Stimulated activated CD8-positive, alpha-beta memory T cell treated with anti-CD3 and anti-CD28 coated beads, Interleukin-4, amount 100 ng/mL, for 4 hours (primary cell): Measurements from ENCODE around the gene ATP13A2.
A peak's percentile ranks its signal among the peaks of the same experiment; 100 is the strongest.
"Not testable (repeated sequence)": the region's sequence is repeated elsewhere in the genome, so short reads cannot be mapped to it uniquely, and the experiment has no call there.

Experiments used
- DNase-seq, 2 donors: peaks; one replicate each; pipeline ENCODE4 v3.0.0-alpha.2; 2020; ENCODE audit warnings: low read depth in 2 of 2, low spot score in 1 of 2

ATP13A2 gene

DNA sequence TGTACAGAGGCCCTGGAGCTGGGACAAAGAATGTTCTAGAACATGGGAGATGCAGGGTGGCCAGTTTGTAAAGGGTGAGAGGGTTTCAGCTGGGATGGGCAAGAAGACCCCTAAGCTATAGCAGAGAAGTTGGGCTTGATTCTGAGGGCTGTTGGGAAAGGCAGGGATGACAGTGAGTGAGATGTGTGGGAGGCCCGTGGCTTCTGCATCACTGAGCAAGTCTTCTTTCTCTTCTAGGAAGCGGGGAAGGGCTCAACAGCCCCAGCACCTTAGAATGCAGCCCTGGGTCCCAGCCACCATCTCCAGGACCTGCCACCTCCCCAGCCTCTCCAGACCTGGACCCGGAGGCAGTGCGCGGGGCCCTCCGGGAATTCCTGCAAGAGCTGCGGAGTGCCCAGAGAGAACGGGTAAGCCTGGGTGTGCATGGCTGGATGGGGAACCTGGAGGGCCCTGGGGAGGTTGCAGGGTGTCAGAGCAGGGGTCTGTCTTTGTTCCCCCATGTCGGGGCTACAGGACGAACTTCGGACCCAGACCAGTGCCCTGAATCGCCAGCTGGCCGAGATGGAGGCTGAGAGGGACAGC lies 46.2 kb downstream of the ATP13A2 start:
- no peak for DNase-seq

DNA sequence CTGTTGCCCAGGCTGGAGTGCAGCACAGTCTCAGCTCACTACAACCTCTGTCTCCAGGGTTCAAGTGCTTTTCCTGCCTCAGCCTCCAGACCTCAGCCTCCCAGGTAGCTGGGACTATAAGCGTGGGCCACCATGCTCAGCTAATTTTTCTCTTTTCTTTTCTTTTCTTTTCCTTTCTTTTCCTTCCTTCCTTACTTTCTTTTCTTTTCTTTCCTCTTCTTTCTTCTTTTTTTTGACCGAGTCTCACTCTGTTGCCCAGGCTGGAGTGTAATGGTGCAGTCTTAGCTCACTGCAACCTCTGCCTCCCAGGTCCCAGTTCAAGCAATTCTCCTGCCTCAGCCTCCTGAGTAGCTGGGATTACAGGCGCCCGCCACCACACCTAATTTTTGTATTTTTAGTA lies 47.6 kb downstream of the ATP13A2 start:
- DNase-seq, result not testable (repeated sequence)

DNA sequence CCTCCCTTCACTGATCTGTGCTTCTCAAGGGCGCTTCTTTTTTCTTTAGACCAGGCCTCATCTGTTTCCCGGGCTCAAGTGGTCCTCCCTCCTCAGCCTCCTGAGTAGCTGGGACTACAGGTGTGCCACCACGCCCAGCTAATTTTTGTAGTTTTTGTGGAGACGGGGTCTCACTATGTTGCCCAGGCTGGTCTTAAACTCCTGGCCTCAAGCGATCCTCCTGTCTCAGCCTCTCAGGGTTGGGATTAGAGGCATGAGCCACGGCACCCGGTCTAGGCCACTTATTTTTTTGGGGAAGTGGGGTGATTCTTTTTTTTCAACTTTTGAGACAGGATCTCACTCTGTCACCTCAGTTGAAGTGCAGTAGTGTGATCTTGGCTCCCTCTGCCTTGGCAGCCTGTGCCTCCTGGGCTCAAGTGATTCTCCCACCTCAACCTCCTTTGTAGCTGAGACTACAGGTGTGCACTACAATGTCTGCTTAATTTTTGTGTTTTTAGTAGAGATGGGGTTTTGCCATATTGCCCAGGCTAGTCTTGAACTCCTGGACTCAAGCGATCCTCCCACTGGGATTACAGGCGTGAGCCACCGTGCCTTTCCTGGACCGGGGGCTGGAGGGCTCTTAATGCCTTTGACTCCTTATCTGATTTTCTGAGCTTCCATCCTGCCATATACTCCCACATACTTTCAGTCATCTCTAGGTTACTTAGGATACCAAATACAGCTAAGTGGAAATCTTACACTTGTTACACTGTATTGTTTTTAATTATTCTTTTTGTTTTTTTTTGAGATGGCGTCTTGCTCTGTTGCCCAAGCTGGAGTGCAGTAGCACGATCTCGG lies 50.2 kb downstream of the ATP13A2 start:
- DNase-seq, result no peak

DNA sequence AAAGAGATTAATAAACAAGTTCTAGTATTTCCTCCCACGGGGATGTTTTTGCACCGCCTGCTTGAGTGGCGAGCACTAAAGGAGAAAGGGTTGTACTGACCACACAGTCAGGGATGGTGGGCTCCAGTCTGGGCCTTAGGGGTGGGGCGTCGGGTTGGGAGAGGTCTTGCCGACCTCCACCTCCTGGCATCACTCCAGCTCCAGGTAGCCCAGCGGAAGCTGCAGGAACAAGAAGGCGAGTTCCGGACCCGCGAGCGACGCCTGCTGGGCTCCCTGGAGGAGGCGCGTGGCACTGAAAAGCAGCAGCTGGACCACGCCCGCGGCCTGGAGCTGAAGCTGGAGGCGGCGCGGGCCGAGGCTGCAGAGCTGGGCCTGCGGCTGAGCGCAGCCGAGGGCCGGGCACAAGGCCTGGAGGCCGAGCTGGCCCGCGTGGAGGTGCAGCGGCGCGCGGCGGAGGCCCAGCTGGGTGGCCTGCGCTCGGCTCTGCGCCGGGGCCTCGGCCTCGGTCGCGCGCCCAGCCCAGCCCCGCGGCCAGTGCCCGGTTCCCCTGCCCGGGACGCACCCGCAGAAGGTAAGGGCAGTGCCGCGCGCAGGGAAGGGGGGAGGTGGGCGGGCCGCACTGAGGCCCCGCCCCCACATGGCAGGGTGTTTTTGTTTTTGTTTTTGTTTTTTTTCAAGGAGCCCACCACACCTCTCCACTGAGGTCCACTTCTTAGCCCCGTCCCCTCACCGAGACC lies 51.0 kb downstream of the ATP13A2 start:
- DNase-seq, result peak; percentile 31 to 43

DNA sequence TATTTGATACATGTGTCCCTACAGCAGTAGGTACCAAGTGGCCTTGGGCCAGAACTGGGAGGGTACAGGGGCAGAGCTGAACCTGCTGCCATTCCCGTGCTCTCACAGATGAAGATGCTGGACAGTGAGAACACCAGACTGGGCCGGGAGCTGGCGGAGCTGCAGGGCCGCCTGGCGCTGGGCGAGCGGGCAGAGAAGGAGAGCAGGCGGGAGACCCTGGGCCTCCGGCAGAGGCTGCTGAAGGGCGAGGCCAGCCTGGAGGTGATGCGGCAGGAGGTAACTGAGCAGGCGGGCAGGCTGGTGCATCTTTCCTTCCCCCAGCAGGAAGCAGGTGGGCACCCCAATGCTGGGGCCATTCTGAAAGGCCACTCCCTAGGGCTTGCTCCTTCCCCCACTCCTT lies 53.3 kb downstream of the ATP13A2 start:
- DNase-seq, result no peak

DNA sequence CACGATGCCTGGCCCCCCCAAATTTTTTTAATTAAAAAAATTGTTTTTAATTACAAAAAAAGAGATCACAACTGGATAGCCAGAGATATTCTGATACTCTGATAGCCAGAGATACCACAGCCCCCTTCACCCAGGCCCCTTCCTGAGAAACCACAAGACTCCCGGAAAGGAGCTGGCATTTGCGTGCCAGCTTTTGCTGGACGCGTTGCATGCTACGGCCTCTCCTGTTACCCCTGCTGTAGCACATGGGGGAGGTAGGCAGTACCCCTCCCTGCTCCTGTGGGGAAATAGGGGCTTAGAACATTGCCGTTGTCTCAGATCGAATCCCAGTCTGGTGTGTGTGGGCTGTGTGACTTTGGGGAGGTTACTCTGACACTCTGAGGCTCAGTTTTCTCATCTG lies 54.0 kb downstream of the ATP13A2 start:
- DNase-seq, result no peak

DNA sequence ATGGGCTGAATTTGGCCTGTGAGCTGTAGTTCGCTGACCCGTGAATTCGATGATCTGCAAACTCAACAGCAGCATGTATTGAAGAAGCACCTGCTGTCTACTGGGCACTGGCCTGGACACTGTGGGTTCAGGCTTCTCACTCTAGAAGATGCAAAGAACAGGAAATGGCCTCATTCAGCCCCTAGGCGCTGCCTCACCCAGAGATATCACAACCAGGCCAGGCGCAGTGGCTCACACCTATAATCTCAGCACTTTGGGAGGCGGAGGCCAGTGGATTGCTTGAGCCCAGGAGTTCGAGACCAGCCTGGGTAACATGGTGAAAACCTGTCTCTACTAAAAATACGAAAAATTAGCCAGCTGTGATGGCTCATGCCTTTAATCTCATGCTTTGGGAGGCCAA lies 55.0 kb downstream of the ATP13A2 start:
- no peak for DNase-seq

DNA sequence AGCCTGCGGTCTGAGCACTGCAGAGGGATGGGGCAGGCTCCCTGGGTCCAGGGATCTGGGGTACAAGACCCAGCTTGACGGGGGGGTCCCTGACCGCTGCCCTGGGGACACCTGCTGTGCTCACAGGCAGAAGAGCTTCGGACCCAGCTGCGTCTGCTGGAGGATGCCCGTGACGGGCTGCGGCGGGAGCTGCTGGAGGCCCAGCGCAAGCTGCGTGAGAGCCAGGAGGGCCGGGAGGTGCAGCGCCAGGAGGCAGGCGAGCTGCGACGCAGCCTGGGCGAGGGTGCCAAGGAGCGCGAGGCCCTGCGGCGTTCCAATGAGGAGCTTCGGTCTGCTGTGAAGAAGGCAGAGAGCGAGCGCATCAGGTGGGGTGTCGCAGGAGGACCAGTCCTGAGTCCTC lies 56.5 kb downstream of the ATP13A2 start:
- DNase-seq, result no peak

DNA sequence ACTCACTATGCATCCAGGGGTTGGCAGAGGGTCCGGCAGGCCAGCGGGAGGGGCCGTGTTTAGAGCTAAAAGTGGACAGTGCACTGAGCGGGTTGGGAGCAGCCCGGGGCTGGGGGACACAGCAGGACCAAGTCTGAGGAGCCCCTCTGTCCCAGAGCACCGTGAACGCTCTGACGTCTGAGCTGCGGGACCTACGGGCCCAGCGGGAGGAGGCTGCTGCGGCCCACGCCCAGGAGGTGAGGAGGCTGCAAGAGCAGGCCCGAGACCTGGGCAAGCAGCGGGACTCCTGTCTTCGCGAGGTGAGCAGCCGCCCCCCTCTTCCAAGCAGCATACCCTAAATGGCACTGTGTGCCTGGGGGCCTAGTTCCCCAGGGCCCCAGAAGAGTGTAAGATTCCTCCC lies 57.1 kb downstream of the ATP13A2 start:
- no peak for DNase-seq

DNA sequence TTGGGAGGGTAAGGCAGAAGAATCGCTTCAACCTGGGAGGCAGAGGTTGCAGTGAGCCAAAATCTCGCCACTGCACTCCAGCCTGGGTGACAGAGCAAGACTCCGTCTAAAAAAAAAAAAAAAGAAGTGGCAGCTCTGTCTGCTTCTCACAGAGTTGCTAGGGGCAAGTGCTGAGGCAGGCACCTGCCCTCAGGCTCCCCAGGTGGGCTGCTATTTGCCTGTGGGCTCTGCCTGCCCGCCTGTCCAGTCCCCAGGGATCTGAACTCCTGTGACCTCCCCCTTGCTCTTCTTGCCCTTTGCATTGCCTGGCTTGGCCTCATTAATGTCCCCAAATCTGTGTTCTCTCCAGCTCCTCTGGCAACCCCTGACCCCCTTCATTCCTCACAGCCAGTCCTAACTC lies 59.4 kb downstream of the ATP13A2 start:
- not testable (repeated sequence) for DNase-seq

- DNase-seq, result not testable (repeated sequence)
Measured at GRCh38 chr1:16949026-16949425, 62.7 kb downstream of the ATP13A2 start.

DNA sequence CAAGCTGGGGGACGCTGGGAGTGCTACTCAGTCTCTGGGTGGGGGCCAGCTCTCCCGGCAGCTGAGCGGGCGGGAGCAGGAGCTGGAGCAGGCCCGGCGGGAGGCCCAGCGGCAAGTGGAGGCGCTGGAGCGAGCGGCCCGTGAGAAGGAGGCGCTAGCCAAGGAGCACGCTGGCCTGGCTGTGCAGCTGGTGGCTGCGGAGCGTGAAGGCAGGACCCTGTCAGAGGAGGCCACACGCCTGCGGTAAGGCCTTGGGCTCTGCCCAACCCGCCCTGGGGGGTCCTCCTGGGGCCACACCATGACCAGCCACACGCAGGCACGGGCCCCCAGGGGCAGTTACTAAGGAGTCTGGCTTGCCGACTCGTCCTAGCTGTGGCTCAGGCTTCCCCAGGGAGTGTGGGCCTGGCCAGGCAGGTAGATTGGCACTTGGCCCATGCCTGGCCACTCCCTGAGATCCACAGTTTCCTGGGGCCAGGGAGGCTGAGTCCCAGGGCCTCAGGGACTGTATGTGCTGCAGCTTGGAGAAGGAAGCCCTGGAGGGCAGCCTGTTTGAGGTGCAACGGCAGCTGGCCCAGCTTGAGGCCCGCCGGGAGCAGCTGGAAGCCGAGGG lies 63.3 kb downstream of the ATP13A2 start:
- DNase-seq, result not testable (repeated sequence)

DNA sequence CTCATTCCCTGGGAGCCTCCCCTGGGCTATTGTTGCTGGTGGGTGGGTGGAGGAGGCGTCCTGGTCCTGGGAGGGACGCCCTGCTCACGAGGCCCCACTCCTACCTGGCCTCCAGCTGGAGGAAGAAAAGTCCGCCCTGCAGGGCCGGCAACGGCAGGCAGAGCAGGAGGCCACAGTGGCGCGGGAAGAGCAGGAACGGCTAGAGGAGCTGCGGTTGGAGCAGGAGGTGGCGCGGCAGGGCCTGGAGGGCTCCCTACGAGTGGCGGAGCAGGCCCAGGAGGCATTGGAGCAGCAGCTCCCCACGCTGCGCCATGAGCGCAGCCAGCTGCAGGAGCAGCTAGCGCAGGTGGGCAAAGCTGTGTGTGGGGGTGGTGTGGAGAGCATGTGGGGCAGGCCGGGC lies 65.1 kb downstream of the ATP13A2 start:
- no peak for DNase-seq

GRCh38 chr1:16946185-16946584 lies 65.5 kb downstream of the ATP13A2 start:
- DNase-seq, result not testable (repeated sequence)

- DNase-seq, result not testable (repeated sequence)
Measured at GRCh38 chr1:16945512-16945911, 66.2 kb downstream of the ATP13A2 start.

DNA sequence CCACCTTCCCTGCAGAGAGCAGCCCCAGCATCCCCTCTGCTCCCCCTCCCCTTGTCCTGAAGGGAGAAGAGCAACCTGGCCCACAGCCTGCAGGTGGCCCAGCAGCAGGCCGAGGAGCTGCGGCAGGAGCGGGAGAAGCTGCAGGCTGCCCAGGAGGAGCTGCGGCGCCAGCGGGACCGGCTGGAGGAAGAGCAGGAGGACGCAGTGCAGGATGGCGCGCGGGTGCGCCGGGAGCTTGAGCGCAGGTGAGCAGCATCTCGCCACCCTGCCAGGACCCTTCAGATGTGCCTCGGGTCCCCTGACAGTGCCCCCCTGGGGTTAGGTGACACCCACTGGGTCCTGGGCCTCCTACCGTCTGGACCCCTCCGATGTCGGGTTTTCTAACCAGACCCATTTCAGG lies 67.7 kb downstream of the ATP13A2 start:
- DNase-seq, result no peak

DNA sequence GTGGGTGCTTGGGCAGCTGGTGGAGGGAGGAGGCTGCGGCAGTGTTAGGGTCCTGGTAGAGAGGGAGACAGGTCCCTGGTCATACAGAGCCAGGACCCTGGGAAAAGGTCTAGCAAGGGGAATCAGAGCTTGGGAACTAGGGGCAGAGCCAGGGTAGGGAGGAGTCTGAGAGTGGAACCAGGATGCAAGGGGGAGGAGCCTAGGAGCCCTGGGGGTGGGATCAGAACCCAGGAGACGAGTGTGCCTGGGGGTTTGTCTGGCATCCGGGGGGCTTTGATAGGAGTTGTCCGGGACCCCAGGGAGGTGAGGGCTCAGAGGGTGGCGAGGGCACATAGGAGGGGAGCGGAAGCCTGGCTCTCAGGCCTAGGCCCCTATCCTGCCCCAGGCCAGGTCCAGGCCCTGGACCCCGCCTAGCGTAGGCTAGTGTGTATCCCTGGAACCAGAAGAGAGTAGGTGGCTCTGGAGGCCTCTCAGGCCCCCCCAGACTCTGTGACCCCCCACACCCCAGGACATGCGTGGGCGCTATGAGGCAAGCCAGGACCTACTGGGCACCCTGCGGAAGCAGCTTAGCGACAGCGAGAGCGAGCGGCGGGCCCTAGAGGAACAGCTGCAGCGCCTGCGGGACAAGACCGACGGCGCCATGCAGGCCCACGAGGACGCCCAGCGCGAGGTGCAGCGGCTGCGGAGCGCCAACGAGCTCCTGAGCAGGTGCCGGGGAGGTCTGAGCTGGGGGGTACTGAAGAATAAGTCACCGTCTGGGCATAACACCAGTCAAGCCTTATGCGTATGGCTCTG lies 72.1 kb downstream of the ATP13A2 start:
- DNase-seq, result not testable (repeated sequence)

DNA sequence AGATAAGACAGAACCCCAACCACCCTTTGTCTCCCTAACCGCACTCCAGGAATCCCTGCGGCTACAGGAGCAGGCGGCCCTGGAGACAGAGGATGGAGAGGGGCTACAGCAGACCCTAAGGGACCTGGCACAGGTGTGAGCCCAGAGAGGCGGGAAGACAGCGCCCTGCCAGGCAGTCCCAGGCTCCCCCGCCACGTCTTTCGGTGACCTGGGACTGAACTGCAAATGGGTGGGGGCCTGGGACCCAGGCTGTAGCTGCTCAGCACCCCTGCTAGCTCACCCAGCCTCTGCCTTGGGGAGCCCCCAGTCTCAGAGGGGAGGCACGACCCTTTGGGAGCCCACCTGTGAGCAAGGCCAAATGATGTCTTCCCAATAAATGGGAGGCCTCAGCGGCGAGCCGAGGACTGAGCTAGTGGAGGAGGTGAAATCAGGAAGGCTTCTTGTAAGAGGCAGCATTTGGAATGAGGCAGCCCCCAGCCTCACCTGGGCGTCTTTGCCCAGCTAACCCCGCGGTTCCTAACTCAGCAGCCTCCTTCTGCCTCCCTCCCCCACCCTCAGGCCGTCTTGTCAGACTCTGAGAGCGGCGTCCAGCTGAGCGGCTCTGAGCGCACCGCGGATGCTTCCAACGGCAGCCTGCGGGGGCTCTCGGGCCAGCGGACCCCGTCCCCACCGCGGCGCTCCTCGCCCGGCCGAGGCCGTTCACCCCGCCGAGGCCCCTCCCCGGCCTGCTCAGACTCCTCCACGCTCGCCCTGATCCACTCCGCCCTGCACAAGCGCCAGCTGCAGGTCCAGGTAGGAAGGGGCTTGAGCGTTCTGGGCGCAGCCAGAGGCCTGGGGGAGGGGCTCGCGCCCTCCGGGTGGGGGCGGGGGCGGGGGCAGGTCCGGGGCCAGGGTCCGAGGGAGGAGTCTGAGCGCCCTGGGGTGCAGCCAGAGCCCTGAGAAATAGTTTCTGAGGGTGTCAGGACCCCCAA lies 73.1 kb downstream of the ATP13A2 start:
- no peak for DNase-seq

- DNase-seq, result not testable (repeated sequence)
Measured at GRCh38 chr1:16936580-16936979, 75.1 kb downstream of the ATP13A2 start.
